Activated CD8-positive, alpha-beta T cell treated with anti-CD3 and anti-CD28 coated beads for 36 hours (primary cell): ENCODE results near the gene ANKRD33. TPM values are rescaled to one million over a fixed set of nuclear protein-coding genes. Genes with fewer than 3 reads are reported as not detected.

ENCODE experiments used
- ATAC-seq: fragments of 200-7000 bp; cut with Tn5 transposase; one replicate; pipeline ENCODE4 v1.10.0; 2021; ENCODE audit warnings: mild to moderate bottlenecking, moderate library complexity
- CTCF ChIA-PET: fragments of 350-600 bp; sonication (Branson Sonifier 250); formaldehyde crosslinking; loops from one replicate; lab custom pipeline; 2021; ENCODE audit warnings: antibody characterized with exemption; lab: Charles Lee
- POLR2A ChIA-PET: fragments of 350-600 bp; sonication (Branson Sonifier 250); formaldehyde crosslinking; loops from one replicate; lab custom pipeline; 2021; ENCODE audit warnings: antibody characterized with exemption; lab: Charles Lee
- DNase-seq: peaks from one replicate; pipeline ENCODE4 v3.0.0-alpha.2; 2020
- H3K27ac Mint-ChIP-seq: one replicate; pipeline ENCODE4 v1.8.0; 2021; ENCODE audit warnings: mild to moderate bottlenecking, mixed read lengths
- H3K27me3 Mint-ChIP-seq: one replicate; pipeline ENCODE4 v1.8.0; 2021; ENCODE audit warnings: mixed read lengths
- H3K36me3 Mint-ChIP-seq: one replicate; pipeline ENCODE4 v1.8.0; 2021; ENCODE audit warnings: low read depth, mixed read lengths
- H3K4me1 Mint-ChIP-seq: one replicate; pipeline ENCODE4 v1.8.0; 2021; ENCODE audit warnings: low read depth, mixed read lengths
- H3K4me3 Mint-ChIP-seq: one replicate; pipeline ENCODE4 v1.8.0; 2021; ENCODE audit warnings: mild to moderate bottlenecking, moderate library complexity, mixed read lengths
- H3K9me3 Mint-ChIP-seq: one replicate; pipeline ENCODE4 v1.8.0; 2021; ENCODE audit warnings: mixed read lengths
- intact Hi-C: fragments of 100-400 bp; cut with micrococcal nuclease; formaldehyde crosslinking; loops from one replicate; pipeline ENCODE4 v1.10.0; 2022
- total RNA-seq, 2 experiments: library from RNA; stranded (reverse); gene quantifications; one replicate each; pipeline ENCODE4 v1.2.3, GENCODE V29; 2021
- TF ChIP-seq, protein P1 (sequence below): fragments of 200-600 bp; IDR thresholded peaks from one replicate; pipeline ENCODE4 v1.8.0; 2022; ENCODE audit warnings: antibody characterized with exemption, mild to moderate bottlenecking

ANKRD33 gene
- total RNA-seq, 2 experiments from 2014 or later, result not detected

DNA sequence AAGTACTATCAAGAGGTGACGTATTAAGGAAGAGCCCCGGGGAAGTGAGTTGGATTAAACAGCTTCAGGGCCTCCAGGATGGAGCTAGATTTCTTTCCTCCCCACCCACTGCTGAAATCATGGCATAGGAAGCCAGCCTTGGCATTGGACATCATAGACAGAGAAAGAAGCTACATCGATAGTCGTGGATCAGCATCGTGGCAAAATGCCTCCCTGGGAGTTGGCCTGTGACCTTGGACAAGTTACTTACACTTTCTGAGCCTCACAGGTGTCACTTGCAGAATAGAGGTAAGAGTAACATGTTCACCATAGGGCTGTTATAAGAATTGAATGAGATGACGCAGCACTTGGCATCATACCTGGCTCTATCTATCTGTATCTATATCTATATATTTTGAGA, 5.9 kb downstream of the ANKRD33 start:
- no peaks in the 10 kb centered on the region for H3K9me3 Mint-ChIP-seq

DNA sequence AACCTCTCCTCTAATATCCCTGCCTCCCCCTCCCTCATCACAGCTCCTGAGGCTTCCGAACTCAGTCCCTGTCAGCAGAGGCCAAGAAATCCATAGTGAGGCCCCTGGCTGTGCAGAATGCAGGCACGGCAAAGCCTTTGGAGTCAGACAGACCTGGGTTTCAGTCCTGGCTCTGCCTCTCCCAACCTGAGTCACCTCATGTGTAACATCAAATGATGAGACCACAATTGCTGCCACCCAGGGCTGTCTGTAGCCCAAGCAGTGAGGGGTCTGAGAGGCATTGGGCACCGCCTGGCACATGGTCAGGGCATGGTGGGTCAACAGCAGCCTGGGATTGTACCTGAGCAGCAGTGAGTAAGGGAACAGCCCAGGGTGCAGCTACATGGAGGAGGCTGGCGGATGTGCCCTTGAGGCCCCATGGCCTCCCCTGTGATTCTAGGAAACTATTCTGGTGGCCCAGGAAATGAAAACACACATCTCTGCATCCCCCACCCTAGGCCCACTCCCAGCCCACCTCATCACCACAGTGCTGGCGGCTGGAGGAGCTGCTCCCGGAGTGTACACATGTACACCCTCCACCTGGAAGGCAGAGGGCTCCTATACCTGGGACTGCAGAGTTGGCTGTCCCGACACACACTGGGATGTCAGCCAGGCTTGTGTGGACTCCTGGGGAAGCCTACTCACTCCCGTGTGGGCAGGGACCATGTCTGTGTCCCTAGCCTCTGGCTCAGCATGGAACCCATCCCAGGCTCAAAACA, 7.7 kb downstream of the ANKRD33 start:
- H3K4me1 Mint-ChIP-seq, result no peaks in the 10 kb centered on the region
- ChIA-PET POLR2A (no interaction called here), CTCF (no interaction called here)
- no peak for DNase-seq
- H3K27me3 Mint-ChIP-seq, result no peaks in the 10 kb centered on the region
- TF ChIP-seq, protein P1, sequence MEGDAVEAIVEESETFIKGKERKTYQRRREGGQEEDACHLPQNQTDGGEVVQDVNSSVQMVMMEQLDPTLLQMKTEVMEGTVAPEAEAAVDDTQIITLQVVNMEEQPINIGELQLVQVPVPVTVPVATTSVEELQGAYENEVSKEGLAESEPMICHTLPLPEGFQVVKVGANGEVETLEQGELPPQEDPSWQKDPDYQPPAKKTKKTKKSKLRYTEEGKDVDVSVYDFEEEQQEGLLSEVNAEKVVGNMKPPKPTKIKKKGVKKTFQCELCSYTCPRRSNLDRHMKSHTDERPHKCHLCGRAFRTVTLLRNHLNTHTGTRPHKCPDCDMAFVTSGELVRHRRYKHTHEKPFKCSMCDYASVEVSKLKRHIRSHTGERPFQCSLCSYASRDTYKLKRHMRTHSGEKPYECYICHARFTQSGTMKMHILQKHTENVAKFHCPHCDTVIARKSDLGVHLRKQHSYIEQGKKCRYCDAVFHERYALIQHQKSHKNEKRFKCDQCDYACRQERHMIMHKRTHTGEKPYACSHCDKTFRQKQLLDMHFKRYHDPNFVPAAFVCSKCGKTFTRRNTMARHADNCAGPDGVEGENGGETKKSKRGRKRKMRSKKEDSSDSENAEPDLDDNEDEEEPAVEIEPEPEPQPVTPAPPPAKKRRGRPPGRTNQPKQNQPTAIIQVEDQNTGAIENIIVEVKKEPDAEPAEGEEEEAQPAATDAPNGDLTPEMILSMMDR, result no peak
- no peak overlapping the region for H3K27ac Mint-ChIP-seq
- H3K9me3 Mint-ChIP-seq, result no peaks in the 10 kb centered on the region
- no peak overlapping the region for H3K4me3 Mint-ChIP-seq
- ATAC-seq, result no peak
- no peaks in the 10 kb centered on the region for H3K36me3 Mint-ChIP-seq
- intact Hi-C loops, result no loop called here

More for the DNA sequence above, 5.9 kb downstream of the ANKRD33 start:
- Mint-ChIP-seq H3K36me3 (no peaks in the 10 kb centered on the region), H3K4me1 (no peaks in the 10 kb centered on the region), H3K27ac (no peak overlapping the region), H3K4me3 (no peak overlapping the region), H3K27me3 (no peaks in the 10 kb centered on the region)
- intact Hi-C loops, result no loop called here
- CTCF ChIA-PET, result interaction anchor here (1.1 to 1.4 kb wide), 4 partner anchors 18 to 127 kb away, joined by 3 to 5 read pairs (median 3); no protein-coding TSS in a partner anchor
- DNase-seq (no peak), ATAC-seq (no peak)
- POLR2A ChIA-PET, result no interaction called here
- TF ChIP-seq, protein P1, result no peak

DNA sequence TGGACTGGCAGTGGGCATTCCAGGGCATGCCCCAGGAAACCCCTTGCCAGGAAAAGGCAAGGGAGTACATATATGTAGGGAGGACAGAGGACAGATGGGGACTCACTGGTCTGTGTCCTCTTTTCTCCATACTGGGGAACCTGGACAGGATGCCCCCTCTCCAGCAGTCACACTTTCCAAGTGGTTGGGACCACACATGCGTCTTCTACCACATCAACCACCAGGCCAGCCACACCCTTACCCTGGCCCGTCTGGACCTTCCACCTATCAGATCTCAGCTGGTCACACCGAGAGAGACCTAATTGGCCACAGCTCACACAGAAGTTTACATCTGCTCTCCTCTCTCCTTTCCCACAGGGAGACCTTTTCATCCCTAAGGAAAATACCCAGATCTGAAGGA, 8.3 kb downstream of the ANKRD33 start:
- H3K27ac Mint-ChIP-seq, result no peak overlapping the region
- POLR2A ChIA-PET, result no interaction called here

DNA sequence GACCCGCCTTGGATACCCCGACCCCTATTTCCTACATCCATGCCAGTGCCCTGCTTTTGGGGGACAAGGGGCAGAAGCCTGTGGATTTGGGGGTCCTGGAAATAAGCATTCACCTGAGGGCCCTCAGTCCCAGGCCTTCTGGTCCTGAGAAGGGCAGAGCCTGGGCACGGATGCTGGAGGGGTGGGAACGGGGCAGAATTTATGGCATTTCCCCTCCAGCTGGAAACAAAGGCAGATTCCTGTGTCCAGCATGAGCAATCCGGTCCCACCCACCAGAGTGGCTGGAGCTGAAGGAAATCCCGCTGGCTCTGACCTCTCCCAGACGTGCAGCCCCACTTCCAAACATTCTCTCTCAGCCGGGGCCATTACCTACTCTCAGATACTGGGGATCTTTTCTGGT, 9.3 kb downstream of the ANKRD33 start:
- no peak overlapping the region for H3K27ac Mint-ChIP-seq
- H3K27me3 Mint-ChIP-seq, result no peaks in the 10 kb centered on the region
- ATAC-seq (no peak), DNase-seq (no peak)
- intact Hi-C loops, result no loop called here
- TF ChIP-seq, protein P1, result no peak
- ChIA-PET POLR2A (no interaction called here), CTCF (interaction anchor here (0.9 to 1.1 kb wide), 3 partner anchors 83 to 988 kb away, joined by 3 read pairs; no protein-coding TSS in a partner anchor)
- H3K36me3 Mint-ChIP-seq, result no peaks in the 10 kb centered on the region
- no peaks in the 10 kb centered on the region for H3K4me1 Mint-ChIP-seq
- H3K9me3 Mint-ChIP-seq, result no peaks in the 10 kb centered on the region
- no peak overlapping the region for H3K4me3 Mint-ChIP-seq

More for the DNA sequence above, 8.3 kb downstream of the ANKRD33 start:
- no peaks in the 10 kb centered on the region for H3K27me3 Mint-ChIP-seq
- intact Hi-C loops, result no loop called here
- CTCF ChIA-PET, result interaction anchor here (1.1 kb wide), 2 partner anchors 475 to 989 kb away, joined by 3 read pairs; no protein-coding TSS in a partner anchor
- H3K4me3 Mint-ChIP-seq, result no peak overlapping the region
- no peaks in the 10 kb centered on the region for H3K9me3 Mint-ChIP-seq
- H3K4me1 Mint-ChIP-seq, result no peaks in the 10 kb centered on the region
- H3K36me3 Mint-ChIP-seq, result no peaks in the 10 kb centered on the region
- DNase-seq (no peak), ATAC-seq (no peak)
- TF ChIP-seq, protein P1, result no peak

DNA sequence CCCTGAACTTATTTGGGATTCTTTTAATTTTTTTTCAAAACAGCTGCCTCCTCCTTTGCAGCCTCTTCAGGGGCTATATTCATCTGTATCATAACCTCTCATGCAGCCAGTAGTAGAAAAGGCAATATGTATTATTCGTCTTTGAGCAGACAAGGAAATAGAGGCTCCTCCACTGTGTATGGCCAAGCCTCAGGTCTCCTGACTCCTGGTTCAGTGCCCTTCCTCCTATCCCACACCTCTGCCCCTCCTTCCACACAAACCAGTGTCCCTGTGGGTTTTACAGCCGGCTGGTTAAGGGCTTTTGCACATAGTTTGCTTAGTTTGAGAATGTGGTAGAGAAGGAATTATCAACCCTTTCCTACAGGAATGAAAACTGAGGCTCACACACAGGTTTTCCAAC, 10.6 kb downstream of the ANKRD33 start:
- intact Hi-C loops, result no loop called here
- Mint-ChIP-seq H3K9me3 (no peaks in the 10 kb centered on the region), H3K27me3 (no peaks in the 10 kb centered on the region), H3K36me3 (no peaks in the 10 kb centered on the region), H3K4me3 (no peak overlapping the region), H3K4me1 (no peaks in the 10 kb centered on the region), H3K27ac (no peak overlapping the region)
- ATAC-seq (no peak), DNase-seq (no peak)
- TF ChIP-seq, protein P1, result no peak
- ChIA-PET POLR2A (no interaction called here), CTCF (no interaction called here)
